ENCODE measurements around the gene APCDD1. TPM values are rescaled to one million over a fixed set of nuclear protein-coding genes. Genes with fewer than 3 reads are reported as not detected.

Gene APCDD1
- total RNA-seq, 1 donor from 2014 or later: 4.4 TPM

- H2AFZ ChIP-seq (ENCODE audit: low read depth, low read length): no peak overlapping the region
- Mint-ChIP-seq H3K27me3 (ENCODE audit: low read depth, unreplicated experiment) (peaks cover 13% of the 10 kb centered on the region), H3K4me3 (ENCODE audit: unreplicated experiment) (no peak overlapping the region), H3K9me3 (ENCODE audit: unreplicated experiment) (peaks cover 2% of the 10 kb centered on the region), H3K4me1 (ENCODE audit: low read depth, unreplicated experiment) (peaks cover 5% of the 10 kb centered on the region), H3K36me3 (ENCODE audit: low read depth, unreplicated experiment) (no peaks in the 10 kb centered on the region), H3K27ac (ENCODE audit: unreplicated experiment) (no peak overlapping the region)
- no peak overlapping the region for H3K4me2 ChIP-seq (ENCODE audit: low read length)
- peaks cover 6% of the 10 kb centered on the region for H3K27me3 ChIP-seq (ENCODE audit: insufficient read depth, low read length)
- H3K9ac ChIP-seq (ENCODE audit: low read length): no peak overlapping the region
- no peak overlapping the region for H3K4me3 ChIP-seq (ENCODE audit: insufficient read depth, low read depth, low read length)
- no peak for TF ChIP-seq EZH2 (IDR thresholded peaks at IDR 0.05; ENCODE audit: insufficient read depth, low read length)
- no peak for TF ChIP-seq CTCF (IDR thresholded peaks at IDR 0.05; ENCODE audit: insufficient read depth, low read depth, low read length)
- H3K9me3 ChIP-seq (ENCODE audit: insufficient read depth, low read depth, low read length): no peaks in the 10 kb centered on the region
- no peak overlapping the region for H3K27ac ChIP-seq (ENCODE audit: low read depth, low read length)
- H4K20me1 ChIP-seq (ENCODE audit: insufficient read depth, low read length): no peaks in the 10 kb centered on the region
- H3K36me3 ChIP-seq (ENCODE audit: insufficient read depth, low read length): no peaks in the 10 kb centered on the region
- no peak for DNase-seq (ENCODE audit: low read depth)
- no peaks in the 10 kb centered on the region for H3K4me1 ChIP-seq (ENCODE audit: insufficient read depth, low read length)
- no peaks in the 10 kb centered on the region for H3K79me2 ChIP-seq (ENCODE audit: insufficient read depth, low read length)
- FAIRE-seq: no peak
Measured at GRCh38 chr18:10442551-10442971, 11.9 kb upstream of the APCDD1 start.

GRCh38 chr18:10443001-10443400 lies 11.4 kb upstream of the APCDD1 start:
- H3K4me2 ChIP-seq (ENCODE audit: low read length): no peak overlapping the region
- DNase-seq (ENCODE audit: low read depth): no peak
- TF ChIP-seq CTCF (IDR thresholded peaks at IDR 0.05; ENCODE audit: insufficient read depth, low read depth, low read length): no peak
- no peak for TF ChIP-seq EZH2 (IDR thresholded peaks at IDR 0.05; ENCODE audit: insufficient read depth, low read length)
- H3K79me2 ChIP-seq (ENCODE audit: insufficient read depth, low read length): no peaks in the 10 kb centered on the region
- H3K27me3 Mint-ChIP-seq (ENCODE audit: low read depth, unreplicated experiment): peaks cover 13% of the 10 kb centered on the region
- H4K20me1 ChIP-seq (ENCODE audit: insufficient read depth, low read length): no peaks in the 10 kb centered on the region
- no peak overlapping the region for H3K9ac ChIP-seq (ENCODE audit: low read length)
- FAIRE-seq: no peak
- no peaks in the 10 kb centered on the region for H3K9me3 ChIP-seq (ENCODE audit: insufficient read depth, low read depth, low read length)
- no peaks in the 10 kb centered on the region for H3K4me1 ChIP-seq (ENCODE audit: insufficient read depth, low read length)
- peaks cover 5% of the 10 kb centered on the region for H3K4me1 Mint-ChIP-seq (ENCODE audit: low read depth, unreplicated experiment)
- no peak overlapping the region for H3K4me3 ChIP-seq (ENCODE audit: insufficient read depth, low read depth, low read length)
- H3K9me3 Mint-ChIP-seq (ENCODE audit: unreplicated experiment): peaks cover 2% of the 10 kb centered on the region
- H3K36me3 Mint-ChIP-seq (ENCODE audit: low read depth, unreplicated experiment): no peaks in the 10 kb centered on the region
- no peak overlapping the region for H2AFZ ChIP-seq (ENCODE audit: low read depth, low read length)
- H3K36me3 ChIP-seq (ENCODE audit: insufficient read depth, low read length): no peaks in the 10 kb centered on the region
- H3K27me3 ChIP-seq (ENCODE audit: insufficient read depth, low read length): peaks cover 6% of the 10 kb centered on the region
- H3K27ac Mint-ChIP-seq (ENCODE audit: unreplicated experiment): no peak overlapping the region
- H3K4me3 Mint-ChIP-seq (ENCODE audit: unreplicated experiment): no peak overlapping the region
- H3K27ac ChIP-seq (ENCODE audit: low read depth, low read length): no peak overlapping the region

- no peak overlapping the region for H3K27ac Mint-ChIP-seq (ENCODE audit: unreplicated experiment)
- no peak overlapping the region for H3K4me2 ChIP-seq (ENCODE audit: low read length)
Measured at GRCh38 chr18:10444314-10445006, 10.0 kb upstream of the APCDD1 start.

More at GRCh38 chr18:10444314-10445006, 10.0 kb upstream of the APCDD1 start:
- Histone ChIP-seq H4K20me1 (ENCODE audit: insufficient read depth, low read length) (no peaks in the 10 kb centered on the region), H3K9ac (ENCODE audit: low read length) (no peak overlapping the region), H3K36me3 (ENCODE audit: insufficient read depth, low read length) (no peaks in the 10 kb centered on the region), H3K79me2 (ENCODE audit: insufficient read depth, low read length) (no peaks in the 10 kb centered on the region), H3K4me3 (ENCODE audit: insufficient read depth, low read depth, low read length) (no peak overlapping the region), H2AFZ (ENCODE audit: low read depth, low read length) (no peak overlapping the region), H3K4me1 (ENCODE audit: insufficient read depth, low read length) (no peaks in the 10 kb centered on the region), H3K27me3 (ENCODE audit: insufficient read depth, low read length) (peaks cover 11% of the 10 kb centered on the region), H3K27ac (ENCODE audit: low read depth, low read length) (no peak overlapping the region), H3K9me3 (ENCODE audit: insufficient read depth, low read depth, low read length) (no peaks in the 10 kb centered on the region)
- Mint-ChIP-seq H3K4me1 (ENCODE audit: low read depth, unreplicated experiment) (peaks cover 5% of the 10 kb centered on the region), H3K9me3 (ENCODE audit: unreplicated experiment) (peaks cover 2% of the 10 kb centered on the region), H3K36me3 (ENCODE audit: low read depth, unreplicated experiment) (no peaks in the 10 kb centered on the region), H3K4me3 (ENCODE audit: unreplicated experiment) (no peak overlapping the region), H3K27me3 (ENCODE audit: low read depth, unreplicated experiment) (peaks cover 11% of the 10 kb centered on the region)
- FAIRE-seq: no peak
- no peak for TF ChIP-seq EZH2 (IDR thresholded peaks at IDR 0.05; ENCODE audit: insufficient read depth, low read length)
- TF ChIP-seq CTCF (IDR thresholded peaks at IDR 0.05; ENCODE audit: insufficient read depth, low read depth, low read length): no peak
- DNase-seq (ENCODE audit: low read depth): no peak

All from astrocyte (in vitro differentiated cells and primary cell).